ENCODE data around the gene TSPAN3. TPM values are rescaled to one million over a fixed set of nuclear protein-coding genes. Genes with fewer than 3 reads are reported as not detected.

The TSPAN3 gene
- polyA plus RNA-seq (2012; ENCODE audit: insufficient read depth, insufficient read length): 91.0 TPM

GRCh38 chr15:77070495-77071304, at the start of gene TSPAN3:
TSPAN3 (minus strand) TSS chr15:77071109; CDS start chr15:77070954, 155 bp downstream.
- DNase-seq (ENCODE audit: low read depth, low spot score): peak; percentile 86
- peak within 1 kb of the TSS; percentile 65 for H3K4me3 ChIP-seq (ENCODE audit: low read length)

- DNase-seq (ENCODE audit: low read depth, low spot score): no peak
Observed at GRCh38 chr15:77120576-77120975, 49.7 kb upstream of the TSPAN3 start.

GRCh38 chr15:77119446-77119845, 48.5 kb upstream of the TSPAN3 start:
- no peak overlapping the region for H3K4me3 ChIP-seq (ENCODE audit: low read length)
- DNase-seq (ENCODE audit: low read depth, low spot score): no peak

More at GRCh38 chr15:77120576-77120975, 49.7 kb upstream of the TSPAN3 start:
- H3K4me3 ChIP-seq (ENCODE audit: low read length): no peak overlapping the region

GRCh38 chr15:77118882-77119321, 48.0 kb upstream of the TSPAN3 start:
- H3K4me3 ChIP-seq (ENCODE audit: low read length): no peak overlapping the region
- peak; percentile 74 for DNase-seq (ENCODE audit: low read depth, low spot score)

GRCh38 chr15:77115179-77115578, 44.3 kb upstream of the TSPAN3 start:
- no peak overlapping the region for H3K4me3 ChIP-seq (ENCODE audit: low read length)
- no peak for DNase-seq (ENCODE audit: low read depth, low spot score)

GRCh38 chr15:77112838-77113504, 42.1 kb upstream of the TSPAN3 start:
- no peak overlapping the region for H3K4me3 ChIP-seq (ENCODE audit: low read length)
- no peak for DNase-seq (ENCODE audit: low read depth, low spot score)

GRCh38 chr15:77111789-77112188, 40.9 kb upstream of the TSPAN3 start:
- H3K4me3 ChIP-seq (ENCODE audit: low read length): no peak overlapping the region
- DNase-seq (ENCODE audit: low read depth, low spot score): no peak

- H3K4me3 ChIP-seq (ENCODE audit: low read length): no peak overlapping the region
- peak; percentile 38 for DNase-seq (ENCODE audit: low read depth, low spot score)
Observed at GRCh38 chr15:77107531-77108355, 36.8 kb upstream of the TSPAN3 start.

GRCh38 chr15:77107068-77107467, 36.2 kb upstream of the TSPAN3 start:
- DNase-seq (ENCODE audit: low read depth, low spot score): no peak
- H3K4me3 ChIP-seq (ENCODE audit: low read length): no peak overlapping the region

- no peak overlapping the region for H3K4me3 ChIP-seq (ENCODE audit: low read length)
- no peak for DNase-seq (ENCODE audit: low read depth, low spot score)
Observed at GRCh38 chr15:77104155-77104554, 33.2 kb upstream of the TSPAN3 start.

GRCh38 chr15:77099741-77100463, 29.0 kb upstream of the TSPAN3 start:
- no peak overlapping the region for H3K4me3 ChIP-seq (ENCODE audit: low read length)
- no peak for DNase-seq (ENCODE audit: low read depth, low spot score)

GRCh38 chr15:77098572-77098971, 27.7 kb upstream of the TSPAN3 start:
- DNase-seq (ENCODE audit: low read depth, low spot score): no peak
- H3K4me3 ChIP-seq (ENCODE audit: low read length): no peak overlapping the region

GRCh38 chr15:77097921-77098320, 27.0 kb upstream of the TSPAN3 start:
- DNase-seq (ENCODE audit: low read depth, low spot score): no peak
- H3K4me3 ChIP-seq (ENCODE audit: low read length): no peak overlapping the region

GRCh38 chr15:77097248-77097721, 26.4 kb upstream of the TSPAN3 start:
- no peak for DNase-seq (ENCODE audit: low read depth, low spot score)
- H3K4me3 ChIP-seq (ENCODE audit: low read length): no peak overlapping the region

GRCh38 chr15:77096541-77096940, 25.6 kb upstream of the TSPAN3 start:
- no peak overlapping the region for H3K4me3 ChIP-seq (ENCODE audit: low read length)
- DNase-seq (ENCODE audit: low read depth, low spot score): no peak

- DNase-seq (ENCODE audit: low read depth, low spot score): no peak
- H3K4me3 ChIP-seq (ENCODE audit: low read length): no peak overlapping the region
Observed at GRCh38 chr15:77096138-77096537, 25.2 kb upstream of the TSPAN3 start.

- no peak for DNase-seq (ENCODE audit: low read depth, low spot score)
- H3K4me3 ChIP-seq (ENCODE audit: low read length): no peak overlapping the region
Observed at GRCh38 chr15:77094397-77095030, 23.6 kb upstream of the TSPAN3 start.

- DNase-seq (ENCODE audit: low read depth, low spot score): no peak
Observed at GRCh38 chr15:77093436-77093835, 22.5 kb upstream of the TSPAN3 start.

More at GRCh38 chr15:77093436-77093835, 22.5 kb upstream of the TSPAN3 start:
- no peak overlapping the region for H3K4me3 ChIP-seq (ENCODE audit: low read length)

All from Jurkat, Clone E6-1 (cell line).